MM.1S (cell line): ENCODE results near the gene WDR37.

Experiments
- CTCF ChIP-seq: fragments of 300-600 bp; sonication (generic); IDR thresholded peaks from 2 replicates; pipeline ENCODE4 v1.5.1; 2016; ENCODE audit warnings: antibody characterized with exemption, low read length, mixed read lengths
- EZH2phosphoT487 ChIP-seq: fragments of 300-600 bp; sonication (generic); IDR thresholded peaks from 2 replicates; pipeline ENCODE4 v1.6.1; 2018; ENCODE audit warnings: antibody characterized with exemption, low read length

DNA sequence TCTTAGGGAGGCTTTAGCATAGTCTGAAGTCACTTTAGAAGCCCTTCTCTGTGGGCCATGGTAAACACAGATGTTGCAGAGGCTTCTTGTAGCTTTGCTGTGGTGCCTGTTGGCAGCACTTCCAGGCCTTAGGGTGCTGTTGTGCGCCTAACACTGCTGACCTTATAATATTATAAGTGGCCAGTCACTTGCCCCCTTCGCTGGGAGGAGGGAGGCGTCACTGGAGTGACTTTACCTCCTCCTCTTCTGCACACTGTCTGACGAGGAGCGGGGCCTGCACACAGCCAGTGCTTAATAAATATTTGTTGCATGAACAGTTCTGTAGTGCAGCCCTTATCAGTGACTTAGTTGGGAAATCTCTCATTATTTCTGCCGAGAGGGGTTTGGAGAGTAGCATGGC lies 63.3 kb downstream of the WDR37 start:
- TF ChIP-seq CTCF (no peak), EZH2phosphoT487 (no peak)
